Mesenteric fat pad (tissue), 1 donor: ENCODE data around the gene SGF29. TPM values are rescaled to one million over a fixed set of nuclear protein-coding genes. Genes with fewer than 3 reads are reported as not detected.
A peak's percentile ranks its signal among the peaks of the same experiment; 100 is the strongest.
"Not testable (repeated sequence)": the region's sequence is repeated elsewhere in the genome, so short reads cannot be mapped to it uniquely, and the experiment has no call there.

Source experiments
- DNase-seq: peaks from one replicate; pipeline ENCODE4 v3.0.0-alpha.2; 2020; ENCODE audit warnings: low spot score
- total RNA-seq: library from RNA; stranded (reverse); fragmentation: NEBNext Ultra II Directional; extraction: Animal tissue kit (Norgen Biotek cat#: 25700); gene quantifications from one replicate; pipeline ENCODE4 v1.2.1, GENCODE V29; 2021
- donor health status: DM: yes; HTN: yes; CAD: no.

SGF29 gene
- total RNA-seq, 1 donor from 2014 or later: 16.6 TPM

GRCh38 chr16:28592979-28593553, 39.3 kb downstream of the SGF29 start:
- DNase-seq: no peak

DNA sequence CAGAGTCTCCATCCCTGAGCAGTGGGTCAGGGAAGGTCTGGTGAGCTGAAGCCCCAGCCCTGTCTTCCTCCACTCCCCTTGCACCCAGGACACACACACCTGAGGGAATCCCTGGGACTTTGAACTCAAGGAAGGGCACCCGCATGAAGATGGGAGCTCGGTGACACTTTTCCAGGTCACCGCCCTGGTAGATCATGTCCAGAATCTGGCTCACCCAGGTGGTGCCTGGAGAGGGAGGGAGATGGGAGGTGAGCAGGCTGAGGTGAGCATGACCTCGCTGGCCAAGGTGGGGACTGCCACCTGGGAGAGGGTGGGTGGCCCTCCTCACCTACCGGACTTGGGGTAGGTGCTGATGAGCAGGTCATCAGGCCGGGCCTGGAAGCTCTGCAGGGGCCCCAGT, 41.7 kb downstream of the SGF29 start:
- not testable (repeated sequence) for DNase-seq

DNA sequence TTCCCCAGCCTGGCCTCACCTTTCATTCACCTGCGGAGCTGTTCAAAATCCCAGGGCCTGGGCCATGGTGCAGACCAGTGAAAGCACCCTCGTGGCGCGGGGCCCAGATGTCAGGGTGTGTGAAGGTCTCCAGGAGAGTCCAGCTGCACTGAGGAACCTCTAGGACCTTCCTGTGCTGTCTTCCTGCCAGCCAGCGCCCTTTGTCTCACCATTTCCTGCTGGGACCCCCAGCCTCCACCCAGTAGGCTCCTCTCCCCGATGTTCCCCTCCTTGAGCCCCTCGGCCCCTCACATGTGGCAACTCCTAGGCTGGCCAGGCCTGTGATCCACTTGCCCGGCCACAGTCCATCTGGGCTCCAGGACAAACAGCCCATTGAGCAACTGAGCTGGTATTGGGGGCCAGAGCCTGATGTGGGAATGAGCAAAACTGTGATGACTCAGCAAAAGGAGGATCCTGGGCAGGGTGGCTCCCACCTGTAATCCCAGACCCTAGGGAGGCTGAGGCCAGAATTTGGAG, 42.5 kb downstream of the SGF29 start:
- DNase-seq: no peak

- DNase-seq: no peak
Observed at GRCh38 chr16:28596840-28597691, 43.3 kb downstream of the SGF29 start, which contains the start of gene SULT1A2. Gene SULT1A2, minus strand, starts transcription at chr16:28597050. Its CDS starts 1,120 bp downstream, at chr16:28595930.

DNA sequence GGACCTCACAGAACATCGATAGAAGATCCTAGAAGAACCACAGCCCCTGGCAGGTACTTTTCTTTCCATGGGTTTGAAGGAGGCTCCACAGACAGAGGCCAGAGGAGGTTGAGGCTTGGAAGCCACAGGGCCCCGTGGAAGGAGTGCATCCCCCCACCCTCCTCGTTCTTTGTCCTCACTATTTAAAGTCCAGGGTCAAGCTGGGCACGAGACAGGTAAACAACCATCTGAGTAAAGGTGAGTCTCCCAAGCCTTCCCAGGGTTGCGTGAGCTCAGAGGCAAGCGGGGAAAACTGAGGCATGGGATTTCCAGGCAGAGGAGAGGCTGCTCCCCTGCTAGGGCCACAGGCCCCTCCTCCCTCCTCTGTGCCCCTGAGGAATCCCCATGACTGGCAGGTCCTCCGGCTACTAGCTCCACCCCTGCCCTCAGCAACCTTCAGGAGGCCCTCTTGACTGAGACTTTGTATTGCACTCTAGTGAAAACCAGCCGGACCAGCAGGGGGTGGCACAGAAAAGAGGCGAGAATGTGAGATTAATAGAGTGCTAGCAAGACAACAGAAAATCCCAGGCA, 44.1 kb downstream of the SGF29 start:
- no peak for DNase-seq

DNA sequence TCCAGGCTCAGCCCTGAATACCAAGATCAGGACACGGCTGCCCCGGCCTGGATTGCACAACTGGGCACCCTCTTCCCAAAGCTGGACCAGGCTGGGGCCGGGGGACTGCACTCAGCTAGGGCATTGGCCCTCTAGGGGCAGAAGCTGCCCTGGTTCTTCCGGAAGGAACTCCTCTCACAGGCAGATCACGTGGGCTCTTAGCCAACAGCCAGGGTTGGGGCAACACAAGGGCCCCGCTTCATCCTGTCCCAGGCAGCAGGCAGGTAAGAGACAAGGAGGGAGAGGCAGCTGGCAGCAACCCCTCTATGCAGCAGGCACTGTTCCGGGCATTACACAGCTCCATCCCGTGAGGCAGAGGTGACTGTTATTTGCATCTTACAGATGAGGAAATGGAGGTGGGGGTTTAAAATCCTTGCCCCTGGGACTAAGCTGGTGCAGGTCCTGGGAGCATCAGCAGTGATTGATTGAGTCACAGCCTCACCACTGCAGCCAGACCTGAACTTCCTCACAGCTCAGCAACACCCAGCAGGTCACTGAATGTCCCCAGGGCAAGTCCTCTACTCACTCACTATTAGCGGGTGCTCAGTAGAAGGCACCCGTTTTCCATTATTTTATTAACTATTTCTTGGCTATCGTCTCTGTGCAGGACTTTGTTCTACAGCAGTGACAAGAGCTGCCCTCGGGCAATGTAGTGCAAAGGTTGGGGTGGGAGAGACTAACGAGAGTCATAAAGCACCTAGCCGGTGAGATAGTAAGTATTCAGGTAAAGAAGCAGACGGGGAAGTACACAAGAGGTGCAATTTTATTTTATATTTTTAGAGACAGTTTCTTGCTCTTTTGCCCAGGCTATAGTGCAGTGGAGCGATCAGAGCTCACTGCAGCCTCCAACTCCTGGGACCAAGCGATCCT, 45.9 kb downstream of the SGF29 start:
- DNase-seq: not testable (repeated sequence)

GRCh38 chr16:28600965-28601364, 47.2 kb downstream of the SGF29 start:
- not testable (repeated sequence) for DNase-seq

DNA sequence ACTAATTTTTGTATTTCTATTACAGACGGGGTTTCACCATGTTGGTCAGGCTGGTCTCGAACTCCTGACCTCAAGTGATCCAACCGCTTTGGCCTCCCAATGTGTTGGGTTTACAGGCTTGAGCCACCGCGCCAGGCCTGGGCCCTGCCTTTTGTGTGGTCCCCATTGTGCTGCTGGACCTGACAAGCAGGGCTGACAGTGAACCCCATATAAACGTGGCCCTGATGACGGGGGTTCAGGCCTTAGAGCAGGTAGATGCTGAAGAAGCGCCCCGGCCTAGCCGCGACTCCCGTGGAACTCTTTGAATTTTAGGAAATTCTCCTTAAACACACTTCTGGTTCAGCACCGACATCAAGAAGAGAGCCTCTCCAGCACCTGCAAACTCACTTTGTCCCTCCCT, 47.9 kb downstream of the SGF29 start:
- DNase-seq: not testable (repeated sequence)

DNA sequence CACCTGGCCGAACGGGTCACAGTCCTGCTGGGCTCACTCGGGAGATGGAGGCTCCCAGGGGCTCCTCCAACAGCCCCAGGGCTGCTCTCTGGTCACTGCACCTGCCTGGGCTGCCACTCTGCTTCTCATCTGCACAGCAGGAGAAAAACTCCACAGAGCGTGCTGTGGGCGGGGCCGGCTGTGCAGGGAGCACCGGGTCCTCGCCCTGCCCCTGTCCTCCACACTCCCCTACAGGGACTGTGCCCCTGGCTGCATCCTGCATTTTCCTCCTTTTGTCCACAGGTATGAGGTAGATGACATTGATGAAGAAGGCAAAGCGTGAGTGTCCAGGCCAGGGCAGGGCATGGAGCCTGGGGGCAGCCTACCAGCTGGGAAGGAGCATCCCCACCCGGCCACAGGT, 48.3 kb downstream of the SGF29 start:
- DNase-seq: not testable (repeated sequence)

DNA sequence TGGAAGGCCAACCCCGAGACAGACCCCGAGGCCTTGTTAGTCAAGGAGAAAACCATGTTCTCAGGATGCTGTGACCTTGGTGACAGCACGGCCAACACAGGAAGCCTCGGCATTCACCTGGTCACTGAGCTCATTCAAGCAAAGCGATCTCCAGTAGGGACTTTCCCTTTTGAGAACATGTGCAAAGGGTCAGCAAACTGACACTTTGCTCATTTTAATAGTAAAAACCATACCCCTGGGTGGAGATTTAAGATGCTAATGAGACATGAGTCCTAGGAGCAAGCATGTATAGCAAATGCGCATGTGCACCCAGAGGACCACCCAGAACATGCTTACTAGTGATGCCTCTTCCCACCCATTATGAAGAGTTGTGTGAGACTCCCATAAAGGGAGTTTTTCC, 48.8 kb downstream of the SGF29 start:
- DNase-seq: no peak

- DNase-seq: no peak
Observed at GRCh38 chr16:28603381-28604185, 49.9 kb downstream of the SGF29 start.

DNA sequence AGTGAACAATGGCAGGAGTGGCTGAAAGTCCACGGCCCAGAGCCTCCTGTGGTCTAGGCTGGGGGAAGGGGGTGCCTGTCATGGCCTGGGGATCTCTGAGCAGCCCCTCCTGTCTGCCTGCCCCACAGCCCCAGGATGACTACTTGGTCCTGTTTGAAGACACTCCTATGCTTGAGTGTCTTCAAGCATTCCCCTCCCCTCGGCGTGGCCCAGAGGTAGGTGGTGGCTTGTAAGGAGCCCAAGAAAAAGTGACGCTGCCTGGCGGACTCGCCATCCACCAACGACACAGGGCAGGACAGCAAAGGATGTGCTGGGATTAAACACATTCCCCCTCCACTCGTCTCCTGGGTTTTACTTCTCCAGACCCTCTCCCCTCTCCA, 50.5 kb downstream of the SGF29 start:
- DNase-seq: no peak

- no peak for DNase-seq
Observed at GRCh38 chr16:28606291-28607115, 52.8 kb downstream of the SGF29 start.

DNA sequence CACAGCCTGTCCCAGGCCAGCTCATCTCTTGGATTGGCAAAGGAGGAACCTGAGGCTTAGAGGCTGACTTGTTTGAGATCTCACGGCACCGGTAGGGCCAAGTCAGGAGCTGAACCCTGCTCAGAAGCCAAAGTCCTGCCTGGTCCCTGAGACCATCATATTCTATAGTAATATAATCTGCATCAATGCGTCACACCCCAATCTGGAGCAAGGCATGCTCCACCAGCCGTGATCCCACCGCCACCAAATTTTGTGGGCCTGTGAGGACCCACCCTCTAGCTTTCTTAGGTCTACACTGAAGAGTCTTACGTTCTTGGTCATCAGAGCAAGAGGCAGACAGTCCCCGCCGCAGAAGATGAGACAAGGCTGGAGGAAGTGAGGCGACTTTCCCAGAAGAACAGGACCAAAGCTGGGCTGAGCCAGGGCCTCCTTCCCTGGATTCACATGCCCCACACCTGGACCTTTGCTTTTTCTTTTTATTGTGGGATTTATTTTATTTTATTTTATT, 53.5 kb downstream of the SGF29 start:
- no peak for DNase-seq

- DNase-seq: not testable (repeated sequence)
Observed at GRCh38 chr16:28607681-28608495, 54.2 kb downstream of the SGF29 start.

DNA sequence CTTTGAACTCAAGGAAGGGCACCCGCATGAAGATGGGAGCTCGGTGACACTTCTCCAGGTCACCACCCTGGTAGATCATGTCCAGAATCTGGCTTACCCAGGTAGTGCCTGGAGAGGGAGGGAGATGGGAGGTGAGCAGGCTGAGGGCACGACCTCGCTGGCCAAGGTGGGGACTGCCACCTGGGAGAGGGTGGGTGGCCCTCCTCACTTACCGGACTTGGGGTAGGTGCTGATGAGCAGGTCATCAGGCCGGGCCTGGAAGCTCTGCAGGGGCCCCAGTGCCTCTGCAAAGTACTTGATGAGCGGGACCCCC, 54.7 kb downstream of the SGF29 start:
- DNase-seq: peak; percentile 35

GRCh38 chr16:28608867-28609596, 55.3 kb downstream of the SGF29 start:
- DNase-seq: peak; percentile 87
